Measurements from ENCODE around the gene ZMYND10. TPM values are rescaled to one million over a fixed set of nuclear protein-coding genes. Genes with fewer than 3 reads are reported as not detected.

Gene ZMYND10
- total and polyA plus RNA-seq, 5 experiments from 2014 or later: 3.6 to 4.0 TPM; not detected in 3

DNA sequence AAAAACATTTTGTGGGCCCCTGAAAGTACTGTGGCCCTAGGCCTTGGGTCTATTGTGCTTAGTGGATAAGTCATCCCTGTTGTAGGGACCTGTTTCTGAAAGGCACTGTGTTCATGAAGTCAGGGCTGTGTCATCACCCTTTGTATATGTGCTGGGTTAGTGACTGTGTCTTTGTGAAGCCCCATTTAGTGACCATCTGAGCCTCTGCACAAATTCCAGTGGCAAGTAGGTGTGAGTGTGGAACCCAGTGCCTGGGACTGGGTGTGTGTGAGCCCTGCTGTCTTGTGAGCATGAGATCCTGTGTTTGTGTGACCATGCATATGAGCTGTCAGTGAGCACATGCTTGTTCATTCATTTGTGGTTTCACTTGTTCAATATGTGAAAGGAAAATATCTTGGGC is 40.9 kb downstream of the ZMYND10 start:
- POLR2A ChIA-PET: no interaction called here
- no peaks in the 10 kb centered on the region for H3K9me3 Mint-ChIP-seq

DNA sequence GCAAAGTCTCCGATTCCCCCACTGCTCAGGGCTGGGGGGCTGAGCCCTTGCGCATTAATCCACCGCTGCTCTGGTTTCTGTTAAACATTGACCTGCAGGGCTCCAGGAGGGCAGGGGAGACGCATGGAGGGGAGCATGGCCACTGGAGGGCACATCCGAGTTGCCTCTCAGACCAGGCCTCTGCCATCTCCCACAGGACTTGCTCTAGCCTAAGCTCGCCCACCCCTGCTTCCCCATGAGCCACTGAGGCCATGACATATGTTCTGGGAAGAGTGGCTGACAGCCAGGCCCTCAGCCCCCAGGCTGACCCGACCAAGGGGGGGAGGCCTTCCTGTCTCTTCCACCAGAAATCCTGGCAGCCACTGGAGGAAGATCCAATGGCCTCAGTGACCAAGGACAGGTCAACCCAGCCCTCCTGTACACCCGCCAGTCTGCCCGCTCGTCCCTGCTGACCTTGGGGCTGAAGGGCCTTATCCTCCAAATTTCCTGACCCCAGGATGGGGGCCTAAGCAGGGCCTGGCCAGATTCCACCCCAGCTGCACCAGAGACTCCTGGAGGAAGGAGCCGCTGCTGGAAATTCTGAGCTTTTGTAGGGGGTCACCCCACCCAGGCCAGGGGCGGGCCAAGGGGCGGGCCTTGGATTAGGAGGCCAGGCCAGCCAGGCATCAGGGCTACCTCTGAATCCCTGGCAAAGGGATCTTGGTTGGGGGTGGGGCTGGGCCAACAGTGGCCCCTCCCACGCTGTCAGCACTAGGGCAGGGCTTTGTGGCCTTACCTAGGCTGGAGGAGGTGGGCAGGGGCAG is 42.3 kb downstream of the ZMYND10 start, which contains the start of gene HYAL1:
Gene HYAL1 (minus strand): TSS at position 562 of the 803 bp plus-strand sequence. CDS start 618 bp downstream, outside the sequence.
- POLR2A ChIA-PET: interaction anchor here (1.5 kb wide), 1 partner anchor 11 kb away, joined by 3 read pairs; the partner anchor contains the start of gene IFRD2
- peaks cover 0 to 2% (median 0%) of the 10 kb centered on the region in 3 donors for H3K36me3 Mint-ChIP-seq
- no peak within 1 kb of the TSS for H3K4me3 Mint-ChIP-seq
- peaks cover 12 to 32% (median 28%) of the 10 kb centered on the region in 4 donors for H3K4me1 Mint-ChIP-seq
- H3K9me3 Mint-ChIP-seq: no peaks in the 10 kb centered on the region
- DNase-seq (no peak), ATAC-seq (no peak)
- H3K27ac Mint-ChIP-seq: peak within 1 kb of the TSS in 4 of 10 donors; percentile 27 to 56 (median 38)
- no peaks in the 10 kb centered on the region for H3K27me3 Mint-ChIP-seq

More for the DNA sequence above, 40.9 kb downstream of the ZMYND10 start:
- Mint-ChIP-seq H3K27me3 (no peaks in the 10 kb centered on the region), H3K4me3 (no peak overlapping the region), H3K27ac (peak overlapping the region in 4 of 10 donors; percentile 0 to 43 (median 24)), H3K36me3 (peaks cover 0 to 2% (median 0%) of the 10 kb centered on the region in 3 donors), H3K4me1 (peaks cover 7 to 25% (median 16%) of the 10 kb centered on the region in 4 donors)
- ATAC-seq (no peak), DNase-seq (no peak)

GRCh38 chr3:50302095-50303012 is 43.2 kb downstream of the ZMYND10 start:
- Mint-ChIP-seq H3K4me3 (peak overlapping the region in 2 of 10 donors; percentile 10 to 28), H3K27me3 (no peaks in the 10 kb centered on the region), H3K9me3 (no peaks in the 10 kb centered on the region), H3K36me3 (peaks cover 0 to 2% (median 0%) of the 10 kb centered on the region in 3 donors), H3K4me1 (peaks cover 15 to 41% (median 35%) of the 10 kb centered on the region in 4 donors), H3K27ac (peak overlapping the region in 9 of 10 donors; percentile 27 to 80 (median 43))
- DNase-seq: no peak
- POLR2A ChIA-PET: interaction anchor here (1.5 to 2.3 kb wide), 3 partner anchors 10 to 48 kb away, joined by 3 to 7 read pairs (median 6); partner anchors contain the start of genes CYB561D2, IFRD2 and NPRL2
- ATAC-seq: no peak

DNA sequence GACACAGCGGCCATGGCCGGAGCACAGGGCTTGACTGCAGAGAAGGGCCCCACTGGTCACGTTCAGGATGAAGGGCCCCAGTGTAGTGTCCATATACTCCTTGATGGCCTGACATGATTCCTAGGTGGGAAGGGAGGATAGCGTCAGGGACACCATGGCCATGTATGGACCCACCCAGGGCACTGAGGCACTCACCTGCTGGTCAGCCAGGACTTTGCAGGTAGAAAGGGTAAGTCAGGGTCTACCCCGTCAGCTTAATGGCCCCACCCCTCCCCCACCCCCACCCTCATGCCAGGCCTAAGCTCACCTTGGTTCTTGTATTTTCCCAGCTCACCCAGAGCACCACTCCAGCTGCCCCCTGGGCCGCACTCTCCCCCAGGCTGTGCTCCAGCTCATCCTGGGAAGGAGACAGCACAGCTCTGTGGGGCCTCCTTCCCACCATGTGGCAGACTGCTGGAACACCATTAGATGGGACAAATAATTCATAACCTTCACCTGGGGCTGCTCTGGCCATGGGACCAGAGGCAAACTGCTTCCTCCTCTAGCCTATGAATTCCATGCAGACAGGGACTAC is 44.8 kb downstream of the ZMYND10 start:
- no peaks in the 10 kb centered on the region for H3K9me3 Mint-ChIP-seq
- no peak for DNase-seq
- H3K4me1 Mint-ChIP-seq: peaks cover 18 to 45% (median 35%) of the 10 kb centered on the region in 4 donors

GRCh38 chr3:50299929-50300680 is 45.4 kb downstream of the ZMYND10 start:
- ATAC-seq (no peak), DNase-seq (no peak)
- POLR2A ChIA-PET: interaction anchor here (0.6 to 3.1 kb wide), 21 partner anchors 9 to 360 kb away, joined by 3 to 44 read pairs (median 8); partner anchors contain the start of genes CYB561D2, NPRL2, RASSF1 and RBM6
- Mint-ChIP-seq H3K9me3 (no peaks in the 10 kb centered on the region), H3K27ac (peak overlapping the region; percentile 95 to 100 (median 99)), H3K4me3 (peak overlapping the region; percentile 95 to 99 (median 97)), H3K27me3 (no peaks in the 10 kb centered on the region), H3K4me1 (peaks cover 19 to 45% (median 35%) of the 10 kb centered on the region in 4 donors), H3K36me3 (peaks cover 0 to 6% (median 0%) of the 10 kb centered on the region in 3 donors)

More for the DNA sequence above, 44.8 kb downstream of the ZMYND10 start:
- peak overlapping the region in 9 of 10 donors; percentile 58 to 99 (median 96) for H3K4me3 Mint-ChIP-seq
- ATAC-seq: no peak
- H3K27ac Mint-ChIP-seq: peak overlapping the region in 9 of 10 donors; percentile 95 to 100 (median 99)
- H3K36me3 Mint-ChIP-seq: peaks cover 0 to 6% (median 0%) of the 10 kb centered on the region in 3 donors
- POLR2A ChIA-PET: interaction anchor here (0.6 to 3.1 kb wide), 6 partner anchors 15 to 50 kb away, joined by 3 to 44 read pairs (median 6); partner anchors contain the start of genes CYB561D2 and NPRL2
- no peaks in the 10 kb centered on the region for H3K27me3 Mint-ChIP-seq

- POLR2A ChIA-PET: interaction anchor here (0.6 to 3.1 kb wide), 23 partner anchors 9 to 359 kb away, joined by 3 to 44 read pairs (median 8); partner anchors contain the start of genes CYB561D2, HEMK1, NPRL2 and RASSF1
- Mint-ChIP-seq H3K27me3 (no peaks in the 10 kb centered on the region), H3K4me3 (peak overlapping the region; percentile 95 to 99 (median 97)), H3K36me3 (peaks cover 0 to 6% (median 0%) of the 10 kb centered on the region in 3 donors), H3K9me3 (no peaks in the 10 kb centered on the region), H3K4me1 (peaks cover 19 to 41% (median 34%) of the 10 kb centered on the region in 4 donors), H3K27ac (peak overlapping the region; percentile 95 to 100 (median 99))
- no peak for DNase-seq
- no peak for ATAC-seq
Observed at GRCh38 chr3:50299638-50299928, 45.9 kb downstream of the ZMYND10 start.

- ATAC-seq (peak; percentile 85 to 86), DNase-seq (peak; percentile 95 to 100 (median 99))
- Mint-ChIP-seq H3K36me3 (peaks cover 0 to 6% (median 0%) of the 10 kb centered on the region in 3 donors), H3K27me3 (no peaks in the 10 kb centered on the region), H3K27ac (peak within 1 kb of the TSS; percentile 95 to 100 (median 99)), H3K4me1 (peaks cover 19 to 41% (median 34%) of the 10 kb centered on the region in 4 donors), H3K9me3 (no peaks in the 10 kb centered on the region), H3K4me3 (peak within 1 kb of the TSS; percentile 95 to 99 (median 97))
- POLR2A ChIA-PET: interaction anchor here (0.5 to 3.1 kb wide), 28 partner anchors 8 to 359 kb away, joined by 3 to 44 read pairs (median 5); partner anchors contain the start of genes CYB561D2, GNAI2, HEMK1 and NPRL2
Observed at GRCh38 chr3:50298836-50299637, 46.5 kb downstream of the ZMYND10 start, which contains the start of the genes HYAL3 and NAA80. Gene HYAL3, minus strand, starts transcription at chr3:50299405. Its CDS starts 3,803 bp downstream, at chr3:50295602. Gene NAA80, minus strand, starts transcription at chr3:50299405. Its CDS starts 1,942 bp downstream, at chr3:50297463.

- ATAC-seq: no peak
- no peaks in the 10 kb centered on the region for H3K27me3 Mint-ChIP-seq
- POLR2A ChIA-PET: interaction anchor here (0.6 to 3.1 kb wide), 21 partner anchors 9 to 484 kb away, joined by 3 to 44 read pairs (median 9); partner anchors contain the start of genes CYB561D2, GNAI2, HEMK1 and NPRL2
Observed at GRCh38 chr3:50297896-50298725, 47.4 kb downstream of the ZMYND10 start.

DNA sequence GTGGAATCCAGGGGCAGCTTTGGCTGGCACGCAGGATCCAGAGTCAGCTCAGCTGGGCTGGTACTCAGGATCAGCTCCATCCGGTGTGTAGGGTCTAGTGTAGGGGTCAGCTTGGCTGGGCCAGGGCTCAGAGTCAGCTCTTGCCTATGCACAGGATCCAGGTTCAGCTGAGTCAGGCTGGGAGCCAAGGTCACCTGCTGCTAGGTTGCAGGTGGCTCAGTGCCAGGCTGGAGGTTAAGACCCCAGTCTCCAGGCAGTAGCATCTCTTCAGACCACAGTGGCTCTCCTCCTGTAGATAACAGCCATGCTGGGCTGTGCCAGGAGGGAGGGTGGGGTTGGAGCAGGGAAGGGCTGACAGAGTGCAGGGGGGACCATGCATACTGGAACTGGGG is 48.2 kb downstream of the ZMYND10 start:
- DNase-seq (no peak), ATAC-seq (no peak)
- Mint-ChIP-seq H3K4me1 (peaks cover 25 to 47% (median 42%) of the 10 kb centered on the region in 4 donors), H3K27me3 (no peaks in the 10 kb centered on the region), H3K4me3 (peak overlapping the region in 4 of 10 donors; percentile 95 to 98 (median 96)), H3K36me3 (peaks cover 0 to 6% (median 0%) of the 10 kb centered on the region in 3 donors), H3K27ac (peak overlapping the region in 6 of 10 donors; percentile 68 to 100 (median 98)), H3K9me3 (no peaks in the 10 kb centered on the region)
- POLR2A ChIA-PET: interaction anchor here (0.7 to 2.9 kb wide), 7 partner anchors 8 to 53 kb away, joined by 3 to 19 read pairs (median 9); partner anchors contain the start of genes CYB561D2 and NPRL2

More at GRCh38 chr3:50297896-50298725, 47.4 kb downstream of the ZMYND10 start:
- DNase-seq: peak in 1 of 10 donors; percentile 17
- H3K27ac Mint-ChIP-seq: peak overlapping the region in 9 of 10 donors; percentile 75 to 100 (median 99)
- H3K9me3 Mint-ChIP-seq: no peaks in the 10 kb centered on the region
- H3K4me3 Mint-ChIP-seq: peak overlapping the region; percentile 95 to 99 (median 97)
- H3K36me3 Mint-ChIP-seq: peaks cover 0 to 6% (median 0%) of the 10 kb centered on the region in 3 donors
- H3K4me1 Mint-ChIP-seq: peaks cover 19 to 44% (median 35%) of the 10 kb centered on the region in 4 donors
